Thyroid gland (tissue), 4 donors: ENCODE results near the gene FBXW4.

Experiments
- CTCF ChIP-seq, 6 experiments: fragments of 200-600 bp in 3 of 6; fragments of 450-650 bp in 3 of 6; sonication (generic) in 3 of 6; IDR thresholded peaks; one replicate each; pipeline ENCODE4 v1.5.1; 2016 to 2019; ENCODE audit warnings: antibody characterized with exemption in 6 of 6, mild to moderate bottlenecking in 2 of 6, inconsistent platforms in 1 of 6, moderate library complexity in 1 of 6
- POLR2A ChIP-seq, 2 donors: fragments of 450-650 bp; IDR thresholded peaks; one replicate each; pipeline ENCODE4 v1.6.1; 2017; ENCODE audit warnings: antibody characterized with exemption in 2 of 2, mild to moderate bottlenecking in 2 of 2, moderate library complexity in 1 of 2

DNA sequence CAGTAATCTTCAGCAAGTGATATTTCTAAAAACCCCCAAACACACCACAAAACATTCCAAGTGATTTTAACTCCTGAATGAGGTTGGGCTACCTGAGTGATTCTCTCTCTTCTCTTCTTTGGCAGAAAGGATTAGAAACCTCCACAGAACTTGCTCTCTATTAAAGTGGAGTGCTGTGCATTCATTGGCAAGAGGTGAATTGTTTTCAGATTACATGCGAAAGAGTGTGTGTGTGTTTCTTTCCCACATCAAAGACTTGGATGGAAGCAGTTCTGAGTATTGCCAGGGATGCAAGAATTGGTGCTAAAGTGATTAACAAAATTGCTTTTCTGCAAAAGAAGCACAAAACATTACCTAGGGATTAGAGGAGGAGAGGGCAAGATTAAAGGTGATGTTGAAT, 13.1 kb upstream of the FBXW4 start:
- TF ChIP-seq CTCF (IDR thresholded peaks at IDR 0.05) = no peak
- TF ChIP-seq POLR2A (IDR thresholded peaks at IDR 0.05) = no peak
